Fibroblast of pulmonary artery (primary cell): ENCODE data around the gene STIL.

Source experiments
- DNase-seq: peaks from one replicate; pipeline ENCODE4 v3.0.0-alpha.2; 2010; ENCODE audit warnings: low read depth
- H3K4me3 ChIP-seq: replicated peaks from 2 replicates; pipeline ENCODE4 v1.5.1; 2011; ENCODE audit warnings: low read depth, mild to moderate bottlenecking, control low read depth, low read length, moderate library complexity
- CTCF ChIP-seq: IDR thresholded peaks from 2 replicates; pipeline ENCODE4 v1.5.1; 2011; ENCODE audit warnings: mild to moderate bottlenecking, control low read depth, low read length, inconsistent platforms; ENCODE audit errors: missing control alignments

STIL gene

GRCh38 chr1:47224676-47225399 is 89.1 kb downstream of the STIL start:
- H3K4me3 ChIP-seq, result no peak overlapping the region
- DNase-seq, result no peak
- TF ChIP-seq CTCF, result no peak

- no peak for DNase-seq
- no peak overlapping the region for H3K4me3 ChIP-seq
- TF ChIP-seq CTCF, result no peak
Observed at GRCh38 chr1:47223921-47224675, 89.8 kb downstream of the STIL start.

- no peak for DNase-seq
Observed at GRCh38 chr1:47223174-47223920, 90.6 kb downstream of the STIL start.

GRCh38 chr1:47222476-47222875 is 91.5 kb downstream of the STIL start:
- no peak overlapping the region for H3K4me3 ChIP-seq
- DNase-seq, result no peak
- TF ChIP-seq CTCF, result no peak

More at GRCh38 chr1:47223174-47223920, 90.6 kb downstream of the STIL start:
- TF ChIP-seq CTCF, result no peak
- no peak overlapping the region for H3K4me3 ChIP-seq

- no peak overlapping the region for H3K4me3 ChIP-seq
- no peak for DNase-seq
- TF ChIP-seq CTCF, result no peak
Observed at GRCh38 chr1:47219590-47220220, 94.2 kb downstream of the STIL start.

GRCh38 chr1:47219001-47219400 is 94.9 kb downstream of the STIL start:
- DNase-seq, result no peak
- no peak overlapping the region for H3K4me3 ChIP-seq
- no peak for TF ChIP-seq CTCF
